T-helper 1 cell (primary cell): ENCODE measurements around the gene C1GALT1C1L.
A peak's percentile ranks its signal among the peaks of the same experiment; 100 is the strongest.
"Not testable (repeated sequence)": the region's sequence is repeated elsewhere in the genome, so short reads cannot be mapped to it uniquely, and the experiment has no call there.

Experiments
- DNase-seq, 5 donors: peaks; one replicate each; pipeline ENCODE4 v3.0.0-alpha.2; 2012 to 2020
- total RNA-seq, 4 donors: gene quantifications; one replicate each; lab custom pipeline; 2026; lab: John Stamatoyannopoulos, UW

Gene C1GALT1C1L
- 0 reads per million in 4 donors for total RNA-seq

- peak in 2 of 5 donors; percentile 2 to 3 for DNase-seq
Measured at GRCh38 chr2:43676322-43677050, at the start of gene C1GALT1C1L. TSS of gene C1GALT1C1L (minus strand) at chr2:43676429. CDS start at chr2:43676322, 107 bp downstream.

GRCh38 chr2:43725711-43726246 is 49.5 kb upstream of the C1GALT1C1L start:
- no peak for DNase-seq

DNA sequence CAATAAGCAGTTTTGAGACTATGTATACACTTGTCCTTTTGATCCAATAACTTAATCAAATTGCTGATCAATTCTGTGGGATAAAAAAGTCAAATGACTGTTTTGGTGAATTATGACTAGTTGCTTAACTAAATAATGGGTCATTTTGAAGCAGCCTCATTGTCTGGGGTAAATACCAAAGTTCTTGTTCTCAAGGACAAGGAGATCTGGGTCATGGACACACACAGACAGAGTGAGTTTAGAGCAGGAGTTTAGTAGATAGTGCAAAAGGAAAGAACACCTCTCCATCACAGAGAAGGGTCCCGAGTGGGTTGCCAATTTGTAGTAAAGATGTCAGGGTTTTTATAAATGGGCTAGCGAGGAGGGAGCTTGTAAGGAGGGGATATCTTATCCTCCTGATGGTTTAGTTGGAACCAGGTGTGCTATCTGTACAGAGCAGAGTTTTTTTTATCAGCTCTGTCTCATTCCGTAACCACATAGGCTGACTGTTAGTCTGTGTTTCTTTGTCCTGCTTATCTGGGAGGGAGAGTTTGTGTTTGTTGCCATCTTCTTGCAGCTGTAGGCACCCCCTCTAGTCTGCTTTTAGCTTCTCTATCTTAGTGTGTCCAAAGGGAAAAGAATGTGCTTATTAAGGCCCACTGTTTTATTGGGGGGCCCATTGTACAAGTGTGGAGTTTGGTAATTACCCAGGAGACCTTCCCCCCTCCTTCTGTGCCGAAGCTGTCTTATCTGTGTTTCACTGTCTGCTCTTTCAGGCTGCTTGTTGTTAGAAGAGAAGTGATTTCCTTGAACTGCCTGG is 48.7 kb upstream of the C1GALT1C1L start:
- DNase-seq, result no peak

GRCh38 chr2:43718530-43719124 is 42.4 kb upstream of the C1GALT1C1L start:
- no peak for DNase-seq

DNA sequence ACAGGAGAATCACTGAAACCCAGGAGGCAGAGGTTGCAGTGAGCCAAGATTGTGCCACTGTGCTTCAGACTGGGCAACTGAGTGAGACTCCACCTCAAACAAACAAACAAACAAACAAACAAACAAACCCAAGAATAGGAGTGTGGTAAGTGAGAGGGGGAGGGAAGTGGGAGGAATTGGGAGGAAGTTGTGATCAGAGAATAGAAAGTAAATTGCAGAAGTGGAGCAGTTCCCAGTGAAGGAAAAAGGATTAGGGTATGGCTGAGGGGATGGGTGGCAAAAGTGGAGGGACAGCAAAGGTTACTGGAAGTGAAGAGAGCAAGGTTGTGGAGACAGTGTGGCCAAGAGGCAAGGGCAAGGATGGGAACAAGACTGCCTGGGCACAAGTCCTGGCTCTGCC is 41.1 kb upstream of the C1GALT1C1L start:
- no peak for DNase-seq

- DNase-seq, result no peak
Measured at GRCh38 chr2:43715300-43716098, 39.3 kb upstream of the C1GALT1C1L start.

DNA sequence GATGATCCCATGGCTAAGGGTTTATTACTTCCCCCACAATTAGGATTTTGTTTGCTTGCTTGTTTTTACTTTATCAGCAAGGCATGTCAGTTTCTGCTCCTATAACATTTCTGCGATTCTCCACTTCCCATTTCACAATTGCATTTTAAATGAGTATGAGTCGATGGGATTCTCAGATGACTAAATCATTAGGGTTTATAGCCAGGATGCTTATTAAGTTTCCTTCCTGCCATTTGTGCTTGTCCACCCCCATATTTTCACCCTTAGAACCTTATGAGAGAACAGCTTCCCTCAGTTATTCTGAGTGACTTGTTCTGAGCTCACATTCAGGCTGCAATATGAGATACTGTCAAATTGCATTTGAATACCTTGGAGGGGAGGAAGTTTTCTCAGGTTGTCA is 37.9 kb upstream of the C1GALT1C1L start:
- no peak for DNase-seq

DNA sequence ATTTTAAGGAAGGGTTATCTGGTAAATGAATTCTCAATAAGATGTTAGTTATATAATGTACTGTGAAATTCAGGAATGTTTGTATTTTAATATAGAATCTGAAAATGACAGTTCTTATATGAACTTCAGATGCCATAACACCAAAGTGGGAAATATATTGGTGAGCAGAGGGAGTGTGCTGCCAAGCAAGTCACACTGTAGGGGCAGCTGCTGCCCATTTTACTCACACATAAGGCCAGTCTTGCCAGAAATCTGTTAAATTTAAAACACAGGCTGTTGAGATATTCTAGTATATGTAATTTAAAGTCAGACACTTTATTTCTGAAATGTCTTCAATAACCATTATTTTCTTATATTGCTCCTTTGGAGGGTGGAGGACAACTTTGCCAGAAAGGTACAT is 34.6 kb upstream of the C1GALT1C1L start:
- no peak for DNase-seq

GRCh38 chr2:43708891-43709290 is 32.7 kb upstream of the C1GALT1C1L start:
- no peak for DNase-seq

DNA sequence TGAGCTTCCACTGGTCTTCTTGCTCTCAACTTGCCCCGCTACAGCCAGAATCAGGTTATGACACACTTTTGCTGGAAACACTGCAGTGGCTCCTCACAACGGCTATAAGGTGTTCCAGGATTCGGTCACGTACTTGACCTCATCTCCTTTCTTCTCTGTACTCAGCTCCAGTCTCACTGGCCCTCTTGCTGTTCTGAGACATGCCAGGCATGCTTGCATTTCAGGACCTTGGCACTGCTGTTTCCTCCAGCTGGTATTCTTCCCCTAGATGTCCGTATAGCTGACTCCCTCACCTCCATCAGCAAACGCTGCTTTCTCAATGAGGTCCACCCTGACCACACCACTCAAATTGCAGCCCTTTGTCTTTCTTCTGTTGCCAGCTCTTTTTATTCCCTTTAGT is 31.9 kb upstream of the C1GALT1C1L start:
- no peak for DNase-seq

- no peak for DNase-seq
Measured at GRCh38 chr2:43707255-43708015, 31.2 kb upstream of the C1GALT1C1L start.

DNA sequence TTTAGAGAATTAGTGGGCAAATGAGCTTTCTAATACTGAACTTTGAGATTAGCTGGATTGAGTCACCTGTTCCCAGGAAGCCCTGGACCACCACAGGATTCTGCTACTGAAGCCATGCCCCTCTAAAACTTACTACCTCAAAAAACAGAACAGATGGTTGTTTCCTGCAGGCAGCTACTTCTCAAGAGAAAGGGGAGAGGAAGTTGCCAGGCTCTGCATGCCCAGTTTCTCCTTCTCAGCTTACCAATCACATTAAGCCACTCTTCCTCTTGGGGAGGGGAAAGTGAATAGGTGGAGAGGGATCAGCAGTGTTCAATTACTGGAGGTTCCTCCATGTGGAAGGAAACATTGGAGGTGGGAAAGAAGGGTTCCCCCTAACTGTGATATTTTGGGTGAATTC is 24.9 kb upstream of the C1GALT1C1L start:
- DNase-seq, result no peak

- no peak for DNase-seq
Measured at GRCh38 chr2:43699761-43700160, 23.5 kb upstream of the C1GALT1C1L start.

- DNase-seq, result not testable (repeated sequence)
Measured at GRCh38 chr2:43698140-43698539, 21.9 kb upstream of the C1GALT1C1L start.

GRCh38 chr2:43692428-43692994 is 16.3 kb upstream of the C1GALT1C1L start:
- no peak for DNase-seq

DNA sequence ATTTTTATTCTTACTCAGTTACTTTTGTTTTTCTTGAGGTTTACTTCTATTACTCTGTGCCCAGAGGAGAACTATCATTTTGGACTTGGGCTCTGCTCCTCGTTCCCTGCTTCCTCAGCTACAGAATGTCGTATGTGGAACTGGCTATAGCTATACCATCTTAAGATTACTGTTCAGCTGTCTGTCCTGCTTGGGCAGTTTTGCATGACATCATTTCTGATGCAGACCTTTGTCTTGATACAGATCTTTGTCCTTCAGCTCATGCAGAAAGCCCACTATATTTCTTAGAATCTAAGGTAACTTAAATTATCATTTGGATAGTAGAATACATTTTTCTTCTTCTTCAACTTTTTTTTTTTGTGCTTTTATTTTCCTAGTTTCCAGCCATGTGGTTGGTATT is 13.8 kb upstream of the C1GALT1C1L start:
- no peak for DNase-seq

GRCh38 chr2:43685357-43685756 is 9.1 kb upstream of the C1GALT1C1L start:
- DNase-seq, result no peak

GRCh38 chr2:43677783-43678182 is 1.6 kb upstream of the C1GALT1C1L start:
- not testable (repeated sequence) for DNase-seq

DNA sequence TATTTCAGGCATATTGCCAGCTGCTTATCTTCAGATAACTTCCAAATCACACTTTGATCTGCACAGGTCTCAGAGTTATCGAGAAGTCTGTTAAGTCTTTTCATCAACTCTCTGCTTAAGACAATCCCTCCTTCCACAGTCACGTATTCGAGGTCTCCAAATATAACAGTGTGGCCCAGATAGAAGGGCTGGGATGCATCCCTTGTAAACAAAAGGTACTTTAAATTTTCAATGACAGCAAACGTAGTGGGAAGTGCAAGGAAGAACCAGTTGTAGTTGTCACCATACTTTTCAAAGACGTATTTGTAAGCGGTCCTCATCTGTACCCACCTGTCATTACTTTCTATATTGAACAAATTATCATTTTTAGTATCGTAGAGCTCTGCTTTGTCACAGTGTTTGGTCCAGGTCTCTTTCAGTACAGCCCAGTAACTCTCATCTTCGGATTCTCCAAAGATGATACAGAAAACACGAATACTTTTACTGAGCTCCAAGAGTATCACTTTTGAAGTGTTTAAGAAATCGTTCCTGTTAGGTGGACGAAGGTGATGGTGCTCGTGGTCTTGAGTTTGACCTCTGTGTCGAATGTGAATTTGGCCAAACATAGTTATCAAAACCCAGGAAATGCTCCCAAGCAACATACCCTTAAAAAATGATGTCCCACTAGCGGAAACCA is 445 bp downstream of the C1GALT1C1L start:
- no peak for DNase-seq

GRCh38 chr2:43657241-43657640 is 19.0 kb downstream of the C1GALT1C1L start:
- DNase-seq, result no peak

DNA sequence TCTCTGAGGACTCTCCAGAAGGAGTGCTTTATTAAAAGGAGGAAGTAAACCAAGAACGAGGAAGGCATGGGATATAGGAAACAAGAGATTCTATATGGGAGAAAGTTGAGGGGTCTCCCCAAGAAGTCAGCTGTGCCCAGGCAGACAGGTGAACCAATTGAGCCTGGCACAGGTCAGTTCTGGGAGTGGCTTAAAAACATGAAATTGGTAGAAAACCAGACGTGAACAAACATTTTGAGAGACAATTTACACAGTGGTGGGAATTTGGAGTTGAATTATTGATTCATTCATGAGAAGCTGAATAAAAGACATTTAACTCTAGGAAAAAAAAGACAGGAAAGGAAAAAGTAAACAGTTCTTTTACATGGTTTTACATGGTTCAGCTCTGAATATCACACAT is 22.7 kb downstream of the C1GALT1C1L start:
- no peak for DNase-seq
